ENCODE measurements around the gene USP3. TPM values are rescaled to one million over a fixed set of nuclear protein-coding genes. Genes with fewer than 3 reads are reported as not detected.

Gene USP3
- total and polyA plus RNA-seq, 7 donors: 9.4 to 13.6 (median 10.9) TPM

DNA sequence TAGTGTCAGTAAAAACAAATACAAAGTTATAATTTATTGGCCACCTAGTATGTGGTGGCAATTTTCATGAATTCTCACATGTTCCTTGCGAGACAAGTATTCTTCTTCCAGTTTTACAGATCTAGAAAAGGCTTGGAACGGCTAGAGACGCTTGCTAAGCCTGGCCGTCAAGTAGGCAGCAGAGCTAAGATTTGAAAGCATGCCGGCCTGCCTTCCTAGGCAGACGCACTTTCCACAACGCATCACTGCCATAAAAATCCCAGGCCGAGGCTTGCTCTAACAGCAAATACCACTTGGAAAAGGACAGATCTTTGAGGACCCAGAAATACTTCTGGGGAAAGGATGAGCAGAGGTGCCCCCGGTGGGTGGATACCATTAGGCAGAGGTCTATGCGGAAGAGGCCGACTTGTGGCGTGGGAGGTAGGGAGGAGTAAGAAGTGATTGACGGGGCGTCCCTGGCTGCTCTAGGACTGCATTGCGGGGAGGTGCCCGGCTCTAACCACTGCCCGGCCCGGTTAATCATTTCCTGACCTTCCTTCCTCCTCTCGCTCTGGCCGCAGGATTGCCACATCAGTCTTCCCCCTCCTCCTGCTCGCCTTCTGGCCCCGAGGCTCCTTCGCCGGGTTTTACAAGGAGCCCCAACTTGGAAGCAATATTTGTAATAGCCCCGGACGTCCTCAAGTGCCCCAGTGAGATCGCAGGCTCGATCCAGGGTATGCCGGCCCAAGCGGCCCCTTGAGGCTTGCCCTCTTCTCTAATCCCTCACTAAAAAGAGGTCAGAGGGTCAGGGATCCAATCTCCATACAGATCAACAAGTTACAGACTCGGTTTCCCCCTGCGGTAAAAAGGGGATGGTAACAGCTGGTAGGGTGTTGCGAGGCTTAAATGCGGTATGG is 1.3 kb upstream of the USP3 start:
- 34 to 50% (median 45%) methylated on average over 34 of the region's 34 CpGs for WGBS, 3 donors
- Histone ChIP-seq H3K4me3 (peak overlapping the region; percentile 82), H3K36me3 (ENCODE audit: insufficient read depth in 1 of 2, low read depth in 1 of 2) (no peaks in the 10 kb centered on the region), H3K27me3 (ENCODE audit: insufficient read depth in 3 of 3, low read length in 2 of 3) (no peaks in the 10 kb centered on the region), H3K27ac (peak overlapping the region; percentile 94), H3K4me1 (peaks cover 41% of the 10 kb centered on the region), H3K9me3 (no peaks in the 10 kb centered on the region)
- ATAC-seq (peak; percentile 21 to 56 (median 51)), DNase-seq (peak; percentile 91 to 95)
- intact Hi-C loops (cut with DNase I): loop anchor here in 1 of 2 donors (5.0 kb wide), 1 partner anchor 94 kb away; the partner anchor contains the start of gene FBXL22
- no peak for TF ChIP-seq CTCF (IDR thresholded peaks at IDR 0.05)

GRCh38 chr15:63503739-63504246 is 600 bp upstream of the USP3 start:
- DNase-seq: peak; percentile 74 to 87
- intact Hi-C loops (cut with DNase I): loop anchor here in 1 of 2 donors (5.0 kb wide), 1 partner anchor 94 kb away; the partner anchor contains the start of gene FBXL22
- peak overlapping the region; percentile 82 for H3K4me3 ChIP-seq
- no peak for TF ChIP-seq CTCF (IDR thresholded peaks at IDR 0.05)
- ATAC-seq: peak; percentile 69 to 75 (median 74)
- no peaks in the 10 kb centered on the region for H3K36me3 ChIP-seq (ENCODE audit: insufficient read depth in 1 of 2, low read depth in 1 of 2)
- peak overlapping the region; percentile 94 for H3K27ac ChIP-seq
- no peaks in the 10 kb centered on the region for H3K9me3 ChIP-seq
- H3K27me3 ChIP-seq (ENCODE audit: insufficient read depth in 3 of 3, low read length in 2 of 3): no peaks in the 10 kb centered on the region
- peaks cover 43% of the 10 kb centered on the region for H3K4me1 ChIP-seq
- WGBS, 3 donors: 0 to 1% (median 1%) methylated on average over 28 of the region's 28 CpGs

GRCh38 chr15:63504979-63505841 is 817 bp downstream of the USP3 start:
- TF ChIP-seq CTCF (IDR thresholded peaks at IDR 0.05): peak; percentile 46
- no peaks in the 10 kb centered on the region for H3K36me3 ChIP-seq (ENCODE audit: insufficient read depth in 1 of 2, low read depth in 1 of 2)
- ATAC-seq (peak in 3 of 4 donors; percentile 25 to 39 (median 35)), DNase-seq (peak; percentile 51 to 78)
- peaks cover 57% of the 10 kb centered on the region for H3K4me1 ChIP-seq
- H3K27ac ChIP-seq: peak overlapping the region; percentile 94
- 1% methylated on average over 42 to 79 of the region's 79 CpGs for WGBS, 3 donors
- H3K4me3 ChIP-seq: peak overlapping the region; percentile 82
- no peaks in the 10 kb centered on the region for H3K9me3 ChIP-seq
- no peaks in the 10 kb centered on the region for H3K27me3 ChIP-seq (ENCODE audit: insufficient read depth in 3 of 3, low read length in 2 of 3)
- intact Hi-C loops (cut with DNase I): loop anchor here (5.0 kb wide), 1 partner anchor 92 kb away; the partner anchor contains the start of gene FBXL22 (in 2 of the 2)

DNA sequence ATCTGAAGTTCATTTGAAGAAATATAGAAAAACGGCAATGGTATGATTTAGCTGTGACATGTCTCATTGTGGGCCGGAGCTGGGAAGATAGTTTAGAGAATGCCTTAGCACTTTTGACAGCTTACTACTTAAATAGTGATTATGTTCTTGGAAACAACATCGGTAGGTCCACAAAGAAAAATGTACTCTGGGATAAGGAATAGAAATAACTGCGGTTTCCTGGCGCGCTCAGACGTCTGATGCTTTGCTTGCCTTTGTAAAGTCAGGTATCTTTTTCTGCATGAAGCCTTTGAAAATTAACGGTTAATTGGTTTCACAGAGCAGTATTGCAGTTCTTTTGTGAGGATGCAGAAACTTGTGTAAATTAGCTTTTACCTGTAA is 1.4 kb downstream of the USP3 start:
- DNase-seq (no peak), ATAC-seq (no peak)
- H3K27me3 ChIP-seq (ENCODE audit: insufficient read depth in 3 of 3, low read length in 2 of 3): no peaks in the 10 kb centered on the region
- 17 to 20% (median 18%) methylated on average over 8 of the region's 8 CpGs for WGBS, 3 donors
- H3K9me3 ChIP-seq: no peaks in the 10 kb centered on the region
- peak overlapping the region; percentile 82 for H3K4me3 ChIP-seq
- intact Hi-C loops (cut with DNase I): loop anchor here in 1 of 2 donors (5.0 kb wide), 1 partner anchor 91 kb away; the partner anchor contains the start of gene FBXL22
- H3K4me1 ChIP-seq: peaks cover 59% of the 10 kb centered on the region
- no peaks in the 10 kb centered on the region for H3K36me3 ChIP-seq (ENCODE audit: insufficient read depth in 1 of 2, low read depth in 1 of 2)
- no peak for TF ChIP-seq CTCF (IDR thresholded peaks at IDR 0.05)
- peak overlapping the region; percentile 94 for H3K27ac ChIP-seq

Data from psoas muscle (tissue), 8 donors.